Measurements from ENCODE around the gene ZNF81.

GRCh38 chrX:47796433-47796906 is 40.2 kb upstream of the ZNF81 start:
- no peak for TF ChIP-seq CTCF (IDR thresholded peaks at IDR 0.05; ENCODE audit: borderline replicate concordance, extremely low read depth, low read length, poor library complexity, severe bottlenecking)
- no peak for TF ChIP-seq EZH2 (IDR thresholded peaks at IDR 0.05; ENCODE audit: borderline replicate concordance, low read depth, low read length, severe bottlenecking)

Data from DND-41 (cell line).